22Rv1 (cell line): ENCODE measurements around the gene C12orf60.

Experiments
- ZFX ChIP-seq: fragments of 450-650 bp; IDR thresholded peaks from 2 replicates; pipeline ENCODE4 v1.6.1; 2017; ENCODE audit warnings: antibody characterized with exemption, borderline replicate concordance
- TF ChIP-seq, protein P1 (sequence below): fragments of 450-650 bp; IDR thresholded peaks from 2 replicates; pipeline ENCODE4 v1.5.1; 2017; ENCODE audit warnings: mild to moderate bottlenecking

DNA sequence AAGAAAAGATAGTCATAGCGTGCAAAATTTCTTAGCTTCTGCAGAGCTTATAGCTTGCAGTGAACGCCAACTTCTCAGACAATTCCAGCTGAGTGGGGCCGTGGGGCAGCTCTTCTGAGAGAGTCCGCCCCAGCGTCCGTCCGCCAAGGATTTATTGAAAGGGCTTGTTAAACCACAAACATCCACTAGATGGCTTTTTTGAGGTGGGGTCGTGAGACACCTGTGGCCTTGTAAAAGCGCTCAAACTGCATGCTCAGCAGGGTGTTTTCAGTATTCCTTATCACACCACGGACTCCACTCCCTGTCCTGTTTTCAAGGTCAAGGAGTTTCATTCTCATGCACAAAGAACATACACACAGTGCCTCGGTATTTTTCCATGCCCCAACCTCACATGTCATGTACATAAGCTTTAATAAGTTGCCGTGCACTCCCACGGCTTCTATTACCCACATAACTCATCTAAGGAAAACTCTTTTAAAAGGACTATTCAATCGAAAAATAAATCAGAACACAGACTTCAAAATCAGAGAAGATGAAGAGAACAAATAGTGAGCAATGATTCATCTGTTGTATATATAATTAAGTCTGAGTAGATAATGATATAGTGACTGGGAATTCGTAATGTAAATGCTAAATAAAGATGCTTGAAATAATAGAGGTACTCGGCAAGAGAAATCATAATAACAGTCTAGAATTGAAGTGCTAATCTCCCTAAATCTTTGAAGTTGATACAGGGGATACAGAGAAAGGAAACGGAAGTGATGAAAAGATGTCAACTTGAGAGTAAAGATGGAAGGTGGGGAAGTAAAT, 46.9 kb upstream of the C12orf60 start:
- TF ChIP-seq, protein P1, sequence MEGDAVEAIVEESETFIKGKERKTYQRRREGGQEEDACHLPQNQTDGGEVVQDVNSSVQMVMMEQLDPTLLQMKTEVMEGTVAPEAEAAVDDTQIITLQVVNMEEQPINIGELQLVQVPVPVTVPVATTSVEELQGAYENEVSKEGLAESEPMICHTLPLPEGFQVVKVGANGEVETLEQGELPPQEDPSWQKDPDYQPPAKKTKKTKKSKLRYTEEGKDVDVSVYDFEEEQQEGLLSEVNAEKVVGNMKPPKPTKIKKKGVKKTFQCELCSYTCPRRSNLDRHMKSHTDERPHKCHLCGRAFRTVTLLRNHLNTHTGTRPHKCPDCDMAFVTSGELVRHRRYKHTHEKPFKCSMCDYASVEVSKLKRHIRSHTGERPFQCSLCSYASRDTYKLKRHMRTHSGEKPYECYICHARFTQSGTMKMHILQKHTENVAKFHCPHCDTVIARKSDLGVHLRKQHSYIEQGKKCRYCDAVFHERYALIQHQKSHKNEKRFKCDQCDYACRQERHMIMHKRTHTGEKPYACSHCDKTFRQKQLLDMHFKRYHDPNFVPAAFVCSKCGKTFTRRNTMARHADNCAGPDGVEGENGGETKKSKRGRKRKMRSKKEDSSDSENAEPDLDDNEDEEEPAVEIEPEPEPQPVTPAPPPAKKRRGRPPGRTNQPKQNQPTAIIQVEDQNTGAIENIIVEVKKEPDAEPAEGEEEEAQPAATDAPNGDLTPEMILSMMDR, result peak; percentile 53
- no peak for TF ChIP-seq ZFX
